HG03135 (cell line): ENCODE data around the gene ANKS3.
"Not testable (repeated sequence)": the region's sequence is repeated elsewhere in the genome, so short reads cannot be mapped to it uniquely, and the experiment has no call there.

Source experiments
- ATAC-seq: cut with Tn5 transposase; IDR thresholded peaks from one replicate; pipeline ENCODE4 v1.9.1; 2021; ENCODE audit warnings: mild to moderate bottlenecking, moderate library complexity; ENCODE audit not compliant: unreplicated experiment

ANKS3 gene

DNA sequence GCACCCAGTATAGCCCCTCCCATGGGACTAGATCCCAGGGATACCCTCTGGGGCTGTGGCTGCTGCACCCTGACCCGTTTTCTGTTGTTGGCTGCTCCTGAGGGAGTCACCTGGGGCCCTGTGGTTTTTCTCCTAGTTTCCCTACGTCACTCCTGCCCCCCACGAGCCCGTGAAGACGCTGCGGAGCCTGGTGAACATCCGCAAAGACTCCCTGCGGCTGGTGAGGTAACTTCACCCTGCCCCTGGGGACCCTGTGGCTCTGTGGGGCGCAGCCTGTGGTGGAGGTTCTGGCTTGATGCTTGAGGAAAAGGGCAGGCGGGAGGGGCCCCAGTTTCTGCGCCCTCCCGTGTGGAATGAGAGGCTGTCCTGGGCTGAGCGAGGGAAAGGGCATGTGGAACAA is 82.2 kb downstream of the ANKS3 start:
- no peak for ATAC-seq

DNA sequence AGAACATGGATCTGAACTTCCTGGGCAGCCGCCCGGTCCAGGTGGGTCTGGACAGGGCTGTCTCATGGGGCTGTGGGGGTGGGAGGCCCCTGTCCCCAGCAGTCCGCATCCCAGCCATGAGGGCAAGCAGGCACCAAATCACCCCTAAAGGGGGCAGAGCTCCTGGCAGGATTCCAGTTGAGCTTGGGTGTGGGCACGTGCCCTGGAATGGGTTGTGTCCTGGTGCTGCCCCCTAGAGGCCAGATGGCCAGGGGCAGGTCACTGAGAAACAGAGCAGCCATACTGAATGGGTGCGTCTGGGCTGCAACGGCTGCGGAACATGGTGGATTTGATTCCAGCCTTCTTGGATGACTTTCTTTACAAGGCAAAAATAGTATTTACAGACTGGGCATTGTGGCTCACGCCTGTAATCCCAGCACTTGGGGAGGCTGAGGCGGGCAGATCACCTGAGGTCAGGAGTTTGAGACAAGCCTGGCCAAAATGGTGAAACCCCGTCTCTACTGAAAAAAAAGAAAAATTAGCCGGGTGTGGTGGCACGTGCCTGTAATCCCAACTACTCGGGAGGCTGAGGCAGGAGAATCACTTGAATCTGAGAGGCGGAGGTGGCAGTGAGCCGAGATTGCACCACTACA is 83.5 kb downstream of the ANKS3 start:
- ATAC-seq: not testable (repeated sequence)

DNA sequence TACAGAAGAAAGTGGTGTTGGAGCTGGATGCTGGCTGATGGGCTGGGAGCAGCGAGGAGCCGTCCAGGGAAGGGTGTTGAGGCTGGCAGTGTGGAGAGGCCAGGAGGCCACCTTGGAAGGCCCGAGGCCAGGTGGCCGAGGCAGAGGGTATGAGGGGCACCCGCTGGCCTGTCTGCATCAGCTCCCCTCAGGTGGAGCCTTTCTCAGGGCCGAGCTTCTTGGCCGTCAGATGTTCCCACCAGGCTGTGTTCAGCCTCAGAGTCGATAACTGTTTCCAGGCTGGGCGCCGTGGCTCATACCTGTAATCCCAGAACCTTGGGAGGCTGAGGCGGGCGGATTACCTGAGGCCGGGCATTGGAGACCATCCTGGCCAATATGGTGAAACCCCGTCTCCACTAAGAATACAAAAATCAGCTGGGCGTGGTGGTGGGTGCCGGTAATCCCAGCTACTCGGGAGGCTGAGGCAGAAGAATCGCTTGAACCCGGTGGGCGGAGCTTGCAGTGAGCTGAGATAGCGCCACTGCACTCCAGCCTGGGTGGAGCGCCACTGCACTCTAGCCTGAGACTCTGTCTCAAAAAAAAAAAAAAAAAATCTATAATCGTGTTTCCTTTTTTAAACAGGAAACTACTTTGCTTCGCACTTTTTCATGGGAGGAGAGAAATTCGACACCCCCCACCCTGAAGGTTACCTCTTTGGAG is 84.2 kb downstream of the ANKS3 start:
- no peak for ATAC-seq

DNA sequence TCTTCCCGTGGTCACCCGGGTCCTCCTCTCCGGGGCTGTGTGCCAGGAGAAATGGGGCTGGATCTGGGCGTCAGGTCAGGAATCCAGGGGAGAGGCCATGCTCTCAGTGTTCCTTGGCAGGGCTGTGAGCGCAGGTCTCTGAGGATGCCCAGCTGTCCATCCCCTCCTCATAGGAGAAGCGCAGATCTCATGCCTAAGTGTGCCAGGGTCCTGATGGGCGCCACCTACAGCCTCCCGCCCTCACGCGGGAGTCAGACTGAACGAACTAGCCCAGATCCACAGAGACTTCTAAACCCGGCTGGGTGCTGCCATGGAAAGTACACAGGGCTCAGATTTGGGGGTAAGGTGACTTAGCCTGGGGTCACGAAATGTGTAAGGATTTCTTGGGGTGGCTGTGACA is 85.2 kb downstream of the ANKS3 start:
- no peak for ATAC-seq

DNA sequence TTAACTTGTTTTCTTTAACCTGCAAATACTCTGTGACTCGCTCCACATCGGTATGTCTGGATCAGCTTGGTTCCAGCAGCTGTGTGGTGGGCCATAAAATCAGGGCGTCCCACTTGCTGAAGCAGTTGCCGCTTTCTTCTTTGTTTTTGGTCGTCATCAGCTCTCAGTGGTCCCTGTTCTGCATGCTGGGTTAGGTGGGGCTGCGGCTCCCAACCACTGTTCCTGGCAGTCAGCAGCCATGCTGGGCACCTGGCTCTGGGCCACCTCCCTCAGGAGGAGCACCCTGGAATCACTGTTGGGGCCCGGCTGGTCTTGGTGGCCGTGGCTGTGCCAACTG is 86.5 kb downstream of the ANKS3 start:
- ATAC-seq: no peak

DNA sequence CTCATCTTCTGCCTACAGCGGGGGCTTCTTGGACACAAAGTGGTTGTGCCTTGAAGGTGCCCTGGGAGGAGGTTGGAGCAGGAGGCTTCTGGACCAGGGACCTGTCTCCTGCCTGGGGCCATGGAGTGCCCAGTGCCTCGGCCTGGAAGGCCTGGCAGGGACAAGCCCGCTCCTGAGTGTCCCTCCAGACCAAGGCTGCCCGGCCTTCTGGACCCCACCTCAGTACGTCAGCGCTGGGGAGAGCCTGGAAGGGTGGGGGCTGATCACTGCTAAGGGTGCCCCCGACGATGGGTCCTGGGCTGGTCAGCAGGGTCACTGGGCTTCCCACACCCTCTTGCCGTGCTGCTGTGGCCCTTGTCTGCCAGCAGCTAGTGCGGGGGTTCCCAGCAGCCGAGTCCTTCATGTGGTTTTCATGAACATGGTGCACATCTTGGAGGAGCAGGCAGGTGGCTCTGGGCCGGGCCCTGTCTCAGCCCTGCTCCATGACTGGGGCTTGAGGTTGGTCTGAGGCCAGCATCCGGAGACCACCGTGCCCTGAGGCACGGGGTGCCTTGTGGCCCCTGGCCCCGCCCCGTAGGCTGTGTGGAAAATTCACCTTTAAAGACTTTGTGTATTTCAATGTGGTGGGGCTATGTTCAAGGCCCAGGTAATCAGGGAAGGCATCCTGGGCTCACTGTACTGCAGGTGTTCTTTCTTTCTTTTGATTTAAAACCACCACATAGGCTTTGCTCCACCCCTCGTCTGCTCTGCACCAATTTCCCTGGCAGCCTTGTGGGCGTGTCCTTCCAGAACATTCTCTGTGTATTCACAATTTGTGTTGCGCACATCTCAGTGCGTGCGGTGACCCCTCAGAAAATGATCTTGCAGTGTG is 87.1 kb downstream of the ANKS3 start:
- no peak for ATAC-seq
